ENCODE measurements around the gene GFOD1. TPM values are rescaled to one million over a fixed set of nuclear protein-coding genes. Genes with fewer than 3 reads are reported as not detected.

Gene GFOD1
- polyA plus RNA-seq, 2 of the 4 experiments (the other 2 are of a cell fraction) = 2.7 to 3.5 TPM

DNA sequence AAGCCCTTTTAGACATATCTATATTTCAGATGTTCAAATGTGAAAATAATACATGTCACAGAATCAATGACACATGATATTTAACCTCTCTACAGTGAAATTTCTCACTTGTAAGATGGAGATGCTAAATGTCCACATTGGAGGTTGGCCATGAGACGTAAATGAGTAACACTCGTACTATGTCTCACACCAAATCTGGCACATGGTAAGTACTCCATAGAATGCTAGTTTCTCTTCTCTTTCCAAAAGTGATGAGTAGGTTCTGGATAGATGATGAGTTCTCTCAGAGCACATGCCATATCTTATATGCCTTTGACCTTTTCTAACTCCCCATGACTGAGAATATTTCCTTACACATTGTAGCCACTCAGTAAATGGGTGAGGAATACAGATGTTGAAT is 17.7 kb downstream of the GFOD1 start:
- 96% methylated on average over 2 of the region's 2 CpGs for WGBS (ENCODE audit: missing lambda C conversion rate)
- Histone ChIP-seq H3K4me2 (no peak overlapping the region), H3K9me3 (no peaks in the 10 kb centered on the region; the same call in 2 of the 3 replicates), H3K4me1 (peaks cover 6% of the 10 kb centered on the region; the same call in 2 of the 3 replicates), H3K4me3 (no peak overlapping the region), H3K27ac (no peak overlapping the region)
- ChIA-PET POLR2A (no interaction called here), CTCF (no interaction called here)
- DNase-seq (ENCODE audit: low read depth in 1 of 2, low spot score in 1 of 2) (no peak), ATAC-seq (no peak), FAIRE-seq (no peak)
- TF ChIP-seq NR3C1 (IDR thresholded peaks at IDR 0.05) = no peak
- no peak for TF ChIP-seq GATA3 (IDR thresholded peaks at IDR 0.05; ENCODE audit: borderline replicate concordance)
- no peak for TF ChIP-seq RFX5 (IDR thresholded peaks at IDR 0.05)
- no peak for TF ChIP-seq POLR2A (IDR thresholded peaks at IDR 0.05; ENCODE audit: low read length)
- TF ChIP-seq FOSB (CRISPR knock-in tag; IDR thresholded peaks at IDR 0.05) = no peak
- TF ChIP-seq MAX (IDR thresholded peaks at IDR 0.05) = no peak
- TF ChIP-seq TFCP2L1 (CRISPR knock-in tag; IDR thresholded peaks at IDR 0.05) = no peak
- no peak for TF ChIP-seq PHF8 (IDR thresholded peaks at IDR 0.05; ENCODE audit: borderline replicate concordance, low read depth)
- no peak for TF ChIP-seq BCL3 (IDR thresholded peaks at IDR 0.05)
- TF ChIP-seq BHLHE40 (IDR thresholded peaks at IDR 0.05; ENCODE audit: low read depth, low read length) = no peak
- TF ChIP-seq, protein P1, sequence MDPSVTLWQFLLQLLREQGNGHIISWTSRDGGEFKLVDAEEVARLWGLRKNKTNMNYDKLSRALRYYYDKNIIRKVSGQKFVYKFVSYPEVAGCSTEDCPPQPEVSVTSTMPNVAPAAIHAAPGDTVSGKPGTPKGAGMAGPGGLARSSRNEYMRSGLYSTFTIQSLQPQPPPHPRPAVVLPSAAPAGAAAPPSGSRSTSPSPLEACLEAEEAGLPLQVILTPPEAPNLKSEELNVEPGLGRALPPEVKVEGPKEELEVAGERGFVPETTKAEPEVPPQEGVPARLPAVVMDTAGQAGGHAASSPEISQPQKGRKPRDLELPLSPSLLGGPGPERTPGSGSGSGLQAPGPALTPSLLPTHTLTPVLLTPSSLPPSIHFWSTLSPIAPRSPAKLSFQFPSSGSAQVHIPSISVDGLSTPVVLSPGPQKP (IDR thresholded peaks at IDR 0.05; ENCODE audit: low read depth, low read length) = no peak

- WGBS (ENCODE audit: missing lambda C conversion rate) = 83% methylated on average over 1 of the region's 1 CpG
- CTCF ChIA-PET = no interaction called here
- no peak overlapping the region for H3K4me2 ChIP-seq
- no peak for TF ChIP-seq FOSB (CRISPR knock-in tag; IDR thresholded peaks at IDR 0.05)
- no peak for TF ChIP-seq SREBF2 (IDR thresholded peaks at IDR 0.05)
- TF ChIP-seq CEBPB (IDR thresholded peaks at IDR 0.05) = no peak
- TF ChIP-seq, protein P1 (IDR thresholded peaks at IDR 0.05; ENCODE audit: low read depth, low read length) = no peak
- TF ChIP-seq, protein P2, sequence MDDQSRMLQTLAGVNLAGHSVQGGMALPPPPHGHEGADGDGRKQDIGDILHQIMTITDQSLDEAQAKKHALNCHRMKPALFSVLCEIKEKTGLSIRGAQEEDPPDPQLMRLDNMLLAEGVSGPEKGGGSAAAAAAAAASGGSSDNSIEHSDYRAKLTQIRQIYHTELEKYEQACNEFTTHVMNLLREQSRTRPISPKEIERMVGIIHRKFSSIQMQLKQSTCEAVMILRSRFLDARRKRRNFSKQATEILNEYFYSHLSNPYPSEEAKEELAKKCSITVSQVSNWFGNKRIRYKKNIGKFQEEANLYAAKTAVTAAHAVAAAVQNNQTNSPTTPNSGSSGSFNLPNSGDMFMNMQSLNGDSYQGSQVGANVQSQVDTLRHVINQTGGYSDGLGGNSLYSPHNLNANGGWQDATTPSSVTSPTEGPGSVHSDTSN (IDR thresholded peaks at IDR 0.05) = no peak
- no peak for TF ChIP-seq HEYL (CRISPR knock-in tag; IDR thresholded peaks at IDR 0.05)
- TF ChIP-seq, protein P3, sequence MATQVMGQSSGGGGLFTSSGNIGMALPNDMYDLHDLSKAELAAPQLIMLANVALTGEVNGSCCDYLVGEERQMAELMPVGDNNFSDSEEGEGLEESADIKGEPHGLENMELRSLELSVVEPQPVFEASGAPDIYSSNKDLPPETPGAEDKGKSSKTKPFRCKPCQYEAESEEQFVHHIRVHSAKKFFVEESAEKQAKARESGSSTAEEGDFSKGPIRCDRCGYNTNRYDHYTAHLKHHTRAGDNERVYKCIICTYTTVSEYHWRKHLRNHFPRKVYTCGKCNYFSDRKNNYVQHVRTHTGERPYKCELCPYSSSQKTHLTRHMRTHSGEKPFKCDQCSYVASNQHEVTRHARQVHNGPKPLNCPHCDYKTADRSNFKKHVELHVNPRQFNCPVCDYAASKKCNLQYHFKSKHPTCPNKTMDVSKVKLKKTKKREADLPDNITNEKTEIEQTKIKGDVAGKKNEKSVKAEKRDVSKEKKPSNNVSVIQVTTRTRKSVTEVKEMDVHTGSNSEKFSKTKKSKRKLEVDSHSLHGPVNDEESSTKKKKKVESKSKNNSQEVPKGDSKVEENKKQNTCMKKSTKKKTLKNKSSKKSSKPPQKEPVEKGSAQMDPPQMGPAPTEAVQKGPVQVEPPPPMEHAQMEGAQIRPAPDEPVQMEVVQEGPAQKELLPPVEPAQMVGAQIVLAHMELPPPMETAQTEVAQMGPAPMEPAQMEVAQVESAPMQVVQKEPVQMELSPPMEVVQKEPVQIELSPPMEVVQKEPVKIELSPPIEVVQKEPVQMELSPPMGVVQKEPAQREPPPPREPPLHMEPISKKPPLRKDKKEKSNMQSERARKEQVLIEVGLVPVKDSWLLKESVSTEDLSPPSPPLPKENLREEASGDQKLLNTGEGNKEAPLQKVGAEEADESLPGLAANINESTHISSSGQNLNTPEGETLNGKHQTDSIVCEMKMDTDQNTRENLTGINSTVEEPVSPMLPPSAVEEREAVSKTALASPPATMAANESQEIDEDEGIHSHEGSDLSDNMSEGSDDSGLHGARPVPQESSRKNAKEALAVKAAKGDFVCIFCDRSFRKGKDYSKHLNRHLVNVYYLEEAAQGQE (IDR thresholded peaks at IDR 0.05) = no peak
- no peak for ATAC-seq
- POLR2A ChIA-PET = no interaction called here
- H3K4me1 ChIP-seq = no peaks in the 10 kb centered on the region
- H3K4me3 ChIP-seq = no peak overlapping the region
- H3K27ac ChIP-seq = no peak overlapping the region
- no peak for DNase-seq (ENCODE audit: low read depth in 1 of 2, low spot score in 1 of 2)
- no peaks in the 10 kb centered on the region; the same call in 2 of the 3 replicates for H3K9me3 ChIP-seq
- no peak for FAIRE-seq
These were observed 18.6 kb downstream of the GFOD1 start for GRCh38 chr6:13468839-13469238.

All from A549 (cell line).